H9 (cell line): ENCODE data around the gene P2RY14. TPM values are rescaled to one million over a fixed set of nuclear protein-coding genes. Genes with fewer than 3 reads are reported as not detected.

Source experiments
- DNase-seq: peaks from one replicate; pipeline ENCODE4 v3.0.0-alpha.2; 2017
- H2AFZ ChIP-seq: one replicate; pipeline ENCODE4 v1.6.1; 2013; ENCODE audit warnings: mild to moderate bottlenecking, low read length, control low read depth, moderate library complexity
- H2AK5ac ChIP-seq: 2 replicates; pipeline ENCODE4 v1.6.1; 2013; ENCODE audit warnings: low read length, control low read depth, mixed read lengths; ENCODE audit not compliant: insufficient read length
- H2BK120ac ChIP-seq: one replicate; pipeline ENCODE4 v1.6.1; 2013; ENCODE audit warnings: low read depth, mild to moderate bottlenecking, low read length, control low read depth, inconsistent platforms; ENCODE audit not compliant: poor library complexity, severe bottlenecking
- H2BK12ac ChIP-seq: 2 replicates; pipeline ENCODE4 v1.6.1; 2013; ENCODE audit warnings: low read length, control low read depth, mixed read lengths, low read depth; ENCODE audit not compliant: insufficient read length
- H2BK15ac ChIP-seq: 2 replicates; pipeline ENCODE4 v1.6.1; 2013; ENCODE audit warnings: low read depth, low read length, control low read depth
- H2BK20ac ChIP-seq: one replicate; pipeline ENCODE4 v1.6.1; 2013; ENCODE audit warnings: low read depth, mild to moderate bottlenecking, low read length, control low read depth, inconsistent platforms; ENCODE audit not compliant: poor library complexity, severe bottlenecking
- H2BK5ac ChIP-seq: 2 replicates; pipeline ENCODE4 v1.6.1; 2013; ENCODE audit warnings: low read length, control low read depth, mixed read lengths; ENCODE audit not compliant: insufficient read length
- H3K14ac ChIP-seq: 2 replicates; pipeline ENCODE4 v1.6.1; 2013; ENCODE audit warnings: low read length, control low read depth; ENCODE audit not compliant: insufficient read depth
- H3K18ac ChIP-seq: 2 replicates; pipeline ENCODE4 v1.6.1; 2013; ENCODE audit warnings: low read depth, mild to moderate bottlenecking, mixed read lengths, low read length, control low read depth; ENCODE audit not compliant: insufficient read length
- H3K23ac ChIP-seq: 2 replicates; pipeline ENCODE4 v1.6.1; 2013; ENCODE audit warnings: low read length, control low read depth, mixed read lengths, low read depth; ENCODE audit not compliant: insufficient read length
- H3K23me2 ChIP-seq: 2 replicates; pipeline ENCODE4 v1.6.1; 2013; ENCODE audit warnings: low read depth, mild to moderate bottlenecking, mixed read lengths, low read length, control low read depth; ENCODE audit not compliant: insufficient read length, poor library complexity, severe bottlenecking
- H3K27ac ChIP-seq: 2 replicates; pipeline ENCODE4 v1.5.1; 2013; ENCODE audit warnings: low read length, control low read depth, mixed read lengths, low read depth; ENCODE audit not compliant: insufficient read length
- H3K27me3 ChIP-seq: 2 replicates; pipeline ENCODE4 v1.6.1; 2013; ENCODE audit warnings: low read length, control low read depth, inconsistent platforms; ENCODE audit not compliant: insufficient read depth
- H3K4ac ChIP-seq: 2 replicates; pipeline ENCODE4 v1.6.1; 2013; ENCODE audit warnings: low read depth, mild to moderate bottlenecking, control low read depth, inconsistent platforms, low read length, moderate library complexity
- H3K4me1 ChIP-seq: 2 replicates; pipeline ENCODE4 v1.6.1; 2013; ENCODE audit warnings: low read length, control low read depth, inconsistent platforms; ENCODE audit not compliant: insufficient read depth
- H3K4me2 ChIP-seq: 2 replicates; pipeline ENCODE4 v1.6.1; 2013; ENCODE audit warnings: low read length, control low read depth, mixed read lengths; ENCODE audit not compliant: insufficient read length, insufficient read depth
- H3K56ac ChIP-seq: 2 replicates; pipeline ENCODE4 v1.6.1; 2013; ENCODE audit warnings: low read depth, mild to moderate bottlenecking, mixed read lengths, low read length, control low read depth; ENCODE audit not compliant: insufficient read length
- H3K79me1 ChIP-seq: 2 replicates; pipeline ENCODE4 v1.6.1; 2013; ENCODE audit warnings: low read depth, mild to moderate bottlenecking, moderate library complexity, low read length, control low read depth, inconsistent platforms; ENCODE audit not compliant: insufficient read depth, poor library complexity, severe bottlenecking
- H3K79me2 ChIP-seq: 2 replicates; pipeline ENCODE4 v1.6.1; 2013; ENCODE audit warnings: low read length, control low read depth, inconsistent platforms; ENCODE audit not compliant: insufficient read depth
- H3K9ac ChIP-seq: 2 replicates; pipeline ENCODE4 v1.6.1; 2013; ENCODE audit warnings: low read length, control low read depth, mixed read lengths; ENCODE audit not compliant: insufficient read length; ENCODE audit errors: extremely low read depth
- H3K9me3 ChIP-seq: one replicate; pipeline ENCODE4 v1.6.1; 2013; ENCODE audit warnings: low read depth, low read length, inconsistent platforms; ENCODE audit not compliant: control insufficient read depth
- H3T11ph ChIP-seq: one replicate; pipeline ENCODE4 v1.6.1; 2013; ENCODE audit warnings: mild to moderate bottlenecking, low read length, control low read depth, inconsistent platforms
- H4K20me1 ChIP-seq: one replicate; pipeline ENCODE4 v1.6.1; 2013; ENCODE audit not compliant: control insufficient read depth, insufficient read length, insufficient read depth
- H4K5ac ChIP-seq: 2 replicates; pipeline ENCODE4 v1.6.1; 2013; ENCODE audit warnings: low read depth, mild to moderate bottlenecking, mixed read lengths, low read length, control low read depth; ENCODE audit not compliant: insufficient read length
- H4K8ac ChIP-seq: replicated peaks from 2 replicates; pipeline ENCODE4 v1.6.1; 2013; ENCODE audit warnings: low read length, control low read depth, mixed read lengths, low read depth; ENCODE audit not compliant: insufficient read length
- H4K91ac ChIP-seq: 2 replicates; pipeline ENCODE4 v1.6.1; 2013; ENCODE audit warnings: low read depth, mild to moderate bottlenecking, moderate library complexity, mixed read lengths, low read length, control low read depth; ENCODE audit not compliant: insufficient read length
- H3K27ac Mint-ChIP-seq, 3 experiments: 2 replicates in 2 of 3; 3 replicates in 1 of 3; pipeline ENCODE4 v1.8.0; 2020 to 2021; ENCODE audit warnings: mixed read lengths in 3 of 3, mild to moderate bottlenecking in 1 of 3, moderate library complexity in 1 of 3
- H3K27me3 Mint-ChIP-seq: 2 replicates; pipeline ENCODE4 v1.8.0; 2021; ENCODE audit warnings: low read depth, mild to moderate bottlenecking, moderate library complexity, mixed read lengths
- H3K36me3 Mint-ChIP-seq, 3 experiments: 2 replicates in 2 of 3; 3 replicates in 1 of 3; pipeline ENCODE4 v1.8.0; 2020 to 2021; ENCODE audit warnings: low read depth in 3 of 3, mixed read lengths in 3 of 3; ENCODE audit not compliant: insufficient read depth in 1 of 3
- H3K4me1 Mint-ChIP-seq, 2 experiments: 2 replicates each; pipeline ENCODE4 v1.8.0; 2020; ENCODE audit warnings: mixed read lengths in 2 of 2
- H3K4me3 Mint-ChIP-seq, 2 experiments: 2 replicates in 1 of 2; 3 replicates in 1 of 2; pipeline ENCODE4 v1.8.0; 2020 to 2021; ENCODE audit warnings: mild to moderate bottlenecking in 2 of 2, mixed read lengths in 2 of 2, moderate library complexity in 1 of 2
- H3K9me3 Mint-ChIP-seq, 2 experiments: 2 replicates in 1 of 2; 3 replicates in 1 of 2; pipeline ENCODE4 v1.8.0; 2020; ENCODE audit warnings: mild to moderate bottlenecking in 2 of 2, mixed read lengths in 2 of 2, moderate library complexity in 1 of 2
- CTCF ChIP-seq: fragments of 200-600 bp; sonication (generic); conservative IDR thresholded peaks from 3 replicates; pipeline ENCODE4 v1.8.0; 2021; ENCODE audit warnings: antibody characterized with exemption, mild to moderate bottlenecking
- WGBS: extraction: QIAGEN DNeasy Blood & Tissue Kit; methylation state at CpG from one replicate; pipeline ENCODE4 v1.1.7; 2013; ENCODE audit warnings: missing lambda C conversion rate, low lambda C conversion rate, mixed read lengths; ENCODE audit not compliant: insufficient read length; ENCODE audit errors: extremely low coverage; 5-methylcytosine and 5-hydroxymethylcytosine counted together
- total RNA-seq: library from RNA; stranded (reverse); gene quantifications from 2 replicates; pipeline ENCODE4 v1.2.1, GENCODE V29; 2021

The P2RY14 gene
- total RNA-seq, 1 experiment from 2014 or later, result not detected

- no peak overlapping the region for H3K56ac ChIP-seq
- H3K79me2 ChIP-seq, result no peaks in the 10 kb centered on the region
- H3K9ac ChIP-seq, result no peak overlapping the region
- no peaks in the 10 kb centered on the region for H3K27me3 Mint-ChIP-seq
- H3K9me3 Mint-ChIP-seq, result no peaks in the 10 kb centered on the region
- H2BK120ac ChIP-seq, result no peak overlapping the region
- no peak for DNase-seq
- H3K27ac ChIP-seq, result no peak overlapping the region
- no peak overlapping the region for H3K18ac ChIP-seq
- H3K4me3 Mint-ChIP-seq, result no peak overlapping the region
- H3T11ph ChIP-seq, result no peak overlapping the region
- no peak overlapping the region for H4K8ac ChIP-seq
- no peak overlapping the region for H3K23ac ChIP-seq
- H3K4me1 Mint-ChIP-seq, result peaks cover 24 to 32% of the 10 kb centered on the region in 2 experiments
- no peaks in the 10 kb centered on the region for H3K23me2 ChIP-seq
- H3K4me1 ChIP-seq, result no peaks in the 10 kb centered on the region; the same call in 1 of the 2 replicates
- H3K14ac ChIP-seq, result no peak overlapping the region
- H2BK5ac ChIP-seq, result no peak overlapping the region
- H3K27me3 ChIP-seq, result no peaks in the 10 kb centered on the region
- H2BK12ac ChIP-seq, result no peak overlapping the region
- no CpG with 5 or more reads among the region's 2 CpGs for WGBS
- no peak overlapping the region for H3K4ac ChIP-seq
- H2AFZ ChIP-seq, result no peak overlapping the region
- no peak for TF ChIP-seq CTCF
- H3K79me1 ChIP-seq, result no peaks in the 10 kb centered on the region
- no peak overlapping the region for H3K27ac Mint-ChIP-seq
- H3K9me3 ChIP-seq, result no peaks in the 10 kb centered on the region
- H3K4me2 ChIP-seq, result no peak overlapping the region
- no peak overlapping the region for H2AK5ac ChIP-seq
- H2BK20ac ChIP-seq, result no peak overlapping the region
- no peak overlapping the region for H4K91ac ChIP-seq
- H4K5ac ChIP-seq, result no peak overlapping the region
- no peak overlapping the region for H2BK15ac ChIP-seq
- no peaks in the 10 kb centered on the region for H4K20me1 ChIP-seq
- H3K36me3 Mint-ChIP-seq, result no peaks in the 10 kb centered on the region; a peak in 1 of 7 replicates
These were observed 41.8 kb upstream of the P2RY14 start for GRCh38 chr3:151320131-151320530.
